ENCODE data around the gene ISCA2.
"Not testable (repeated sequence)": the region's sequence is repeated elsewhere in the genome, so short reads cannot be mapped to it uniquely, and the experiment has no call there.

The ISCA2 gene, protein sequence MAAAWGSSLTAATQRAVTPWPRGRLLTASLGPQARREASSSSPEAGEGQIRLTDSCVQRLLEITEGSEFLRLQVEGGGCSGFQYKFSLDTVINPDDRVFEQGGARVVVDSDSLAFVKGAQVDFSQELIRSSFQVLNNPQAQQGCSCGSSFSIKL
- 3.3 to 27.4 (median 19.0) reads per million in 18 experiments for total RNA-seq

DNA sequence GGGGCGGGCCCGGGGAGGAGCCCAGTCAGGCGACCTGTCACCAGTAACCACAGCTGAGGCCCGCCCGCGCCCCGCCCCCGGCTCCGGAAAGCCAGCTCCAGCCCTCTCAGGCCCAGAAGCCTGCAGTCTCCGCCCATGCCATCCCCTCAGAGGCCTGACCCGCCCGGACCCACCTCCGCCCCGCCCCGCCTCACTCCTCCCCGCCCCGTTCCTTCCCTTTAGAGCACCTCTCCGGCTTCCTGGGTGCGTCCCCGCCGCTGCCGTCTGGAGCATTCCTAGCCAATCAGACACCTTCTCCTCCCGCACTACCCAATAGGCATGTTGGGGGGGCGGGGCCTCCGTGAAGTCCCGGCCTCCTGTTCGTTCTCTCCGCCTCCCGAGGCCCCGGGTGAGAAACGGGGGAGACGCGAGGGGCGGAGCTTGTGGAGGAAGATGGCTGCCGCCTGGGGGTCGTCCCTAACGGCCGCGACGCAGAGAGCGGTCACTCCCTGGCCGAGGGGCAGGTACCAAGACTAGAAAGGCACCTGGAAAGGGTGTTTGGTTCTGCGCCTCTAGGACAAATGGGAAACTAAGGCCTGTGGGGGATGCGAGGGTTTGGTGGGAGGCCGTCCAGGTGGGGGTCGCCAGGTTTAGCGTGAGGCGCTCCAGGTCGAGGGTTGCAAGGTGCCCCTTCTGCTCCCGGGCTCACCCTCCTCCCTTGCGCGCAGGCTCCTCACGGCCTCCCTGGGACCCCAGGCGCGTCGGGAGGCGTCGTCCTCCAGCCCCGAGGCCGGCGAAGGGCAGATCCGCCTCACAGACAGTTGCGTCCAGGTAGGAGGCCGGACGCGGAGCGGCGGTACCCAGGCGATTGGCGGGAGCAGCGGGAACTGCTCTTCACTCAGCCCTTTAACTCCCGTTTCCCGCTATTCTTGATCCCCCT lies at the start of gene ISCA2:
TSS of gene ISCA2 (plus strand) at position 423 of the 919 bp plus-strand sequence. CDS start at position 433, 10 bp downstream.
- peak; percentile 99 for DNase-seq

DNA sequence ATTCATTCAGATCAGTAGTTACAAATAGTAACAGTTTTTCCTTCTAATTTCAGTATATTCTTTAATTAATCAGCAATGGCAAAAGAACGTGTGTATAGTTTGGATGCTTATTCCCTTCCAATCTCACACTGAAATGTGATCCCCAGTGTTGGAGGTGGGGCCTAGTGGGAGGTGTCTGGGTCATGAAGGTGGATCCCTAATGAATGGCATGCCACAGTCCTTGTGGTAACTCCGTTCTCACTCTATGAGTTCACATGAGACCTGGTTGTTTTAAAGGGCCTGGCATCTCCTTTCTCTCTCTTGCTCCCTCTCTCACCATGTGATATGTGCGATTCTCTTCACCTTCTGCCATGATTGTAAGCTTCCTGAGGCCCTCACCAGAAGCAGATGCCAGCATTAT lies 48.7 kb upstream of the ISCA2 start:
- DNase-seq, result no peak

DNA sequence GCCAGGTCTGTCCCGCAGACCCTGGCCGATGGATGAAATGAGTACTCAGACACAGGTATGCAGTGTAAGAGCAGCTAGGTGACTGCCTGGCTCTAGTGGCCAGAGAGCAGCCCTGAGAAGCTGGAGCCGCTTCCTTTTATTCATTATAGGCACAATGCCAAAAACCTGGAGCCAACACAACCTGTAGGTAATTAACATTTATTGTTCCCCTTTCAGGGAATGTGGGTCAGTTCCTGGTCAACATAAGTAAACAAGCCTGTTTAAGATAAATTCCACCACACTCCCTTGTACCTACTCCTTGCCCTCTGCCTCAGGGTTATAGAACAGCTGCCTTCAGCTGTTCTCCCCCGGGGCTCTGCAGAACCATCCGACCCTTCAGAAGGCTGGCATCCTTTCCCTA lies 39.2 kb upstream of the ISCA2 start:
- not testable (repeated sequence) for DNase-seq

DNA sequence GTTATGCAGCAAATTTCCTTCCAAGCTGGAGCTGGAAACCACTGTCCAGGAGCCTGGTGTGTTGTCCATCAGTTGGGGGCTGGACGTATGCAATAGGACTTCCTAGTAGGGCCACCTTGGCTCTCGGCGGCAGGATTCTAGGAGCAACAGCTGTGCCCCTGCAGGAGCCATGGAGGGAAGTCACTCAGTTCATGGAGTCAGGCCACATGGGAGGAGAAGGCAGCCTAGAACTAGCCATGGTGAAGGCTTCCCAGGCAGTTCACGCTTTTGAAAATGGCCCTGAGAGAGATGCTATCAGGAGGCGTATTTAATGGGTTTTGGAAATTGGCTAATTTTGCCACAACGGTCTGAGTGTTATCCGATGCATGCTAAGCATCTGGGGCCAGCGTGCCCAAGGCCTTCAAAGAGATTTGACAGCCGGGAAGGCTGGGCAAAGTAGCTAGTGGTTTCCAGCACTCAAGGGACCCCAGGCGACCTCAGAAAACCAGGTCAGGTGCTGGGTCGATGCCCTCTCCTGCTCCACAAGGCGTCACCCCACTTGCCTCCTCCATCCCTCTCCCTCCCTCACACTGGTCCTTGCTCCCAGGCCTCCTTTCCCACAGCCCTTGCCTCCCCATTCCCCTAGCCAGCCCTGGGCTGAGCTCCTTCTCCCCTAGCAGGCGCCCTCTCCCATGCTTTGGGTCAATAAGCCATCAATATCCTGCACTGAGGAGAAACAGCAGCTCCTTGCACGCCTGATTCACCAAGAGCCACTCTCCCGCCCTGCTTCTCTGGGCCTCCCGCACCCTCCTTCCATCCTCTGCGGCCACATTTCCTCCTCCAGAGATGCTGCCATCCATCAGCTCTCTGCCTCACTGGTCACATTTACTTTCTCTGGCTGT lies 36.6 kb upstream of the ISCA2 start:
- DNase-seq, result no peak

DNA sequence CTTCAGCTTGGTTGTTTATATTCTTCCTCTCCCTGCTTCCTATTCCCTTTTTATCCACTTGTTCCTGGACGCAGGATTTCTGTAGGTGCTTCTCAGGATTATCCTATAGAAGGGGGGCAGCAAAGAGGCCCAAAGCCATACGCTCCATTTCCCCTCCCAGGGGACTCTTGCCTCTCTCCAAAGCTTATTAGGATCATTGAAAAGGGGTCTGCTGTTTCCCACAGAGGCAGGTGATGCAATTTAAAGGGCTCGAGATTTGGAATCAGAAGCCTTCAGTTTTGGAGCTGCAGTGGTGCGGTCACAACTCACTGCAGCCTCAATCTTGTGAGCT lies 36.0 kb upstream of the ISCA2 start:
- DNase-seq, result no peak

DNA sequence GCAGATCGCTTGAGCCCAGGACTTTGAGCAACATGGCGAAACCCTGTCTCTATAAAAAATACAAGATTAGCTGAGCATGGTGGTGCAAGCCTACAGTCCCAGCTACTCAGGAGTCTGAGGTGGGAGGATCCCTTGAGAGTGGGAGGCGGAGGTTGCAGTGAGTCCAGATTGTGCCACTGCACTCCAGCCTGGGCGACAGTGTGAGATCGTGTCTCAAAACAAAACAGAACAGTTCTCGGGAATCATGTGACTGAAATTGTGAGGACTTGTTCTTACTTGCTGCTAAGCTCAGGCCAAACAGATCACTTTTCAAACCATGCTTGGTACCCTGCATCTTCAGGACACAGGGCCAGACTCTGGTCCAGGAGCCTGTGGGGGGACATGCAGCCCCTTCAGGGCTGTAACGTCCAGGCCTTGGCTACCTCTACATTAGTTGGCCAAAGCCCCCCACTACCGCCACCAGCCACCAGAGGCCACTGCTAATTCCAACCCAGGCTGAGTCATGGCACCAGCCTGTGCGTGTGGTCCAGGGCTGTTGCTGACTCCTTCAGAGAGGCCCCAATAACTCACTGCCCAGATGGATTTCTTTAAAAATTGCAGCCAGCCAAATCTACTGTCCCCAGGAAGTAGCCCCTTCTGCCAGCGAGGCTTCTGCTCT lies 34.1 kb upstream of the ISCA2 start:
- DNase-seq, result peak; percentile 49 to 64

DNA sequence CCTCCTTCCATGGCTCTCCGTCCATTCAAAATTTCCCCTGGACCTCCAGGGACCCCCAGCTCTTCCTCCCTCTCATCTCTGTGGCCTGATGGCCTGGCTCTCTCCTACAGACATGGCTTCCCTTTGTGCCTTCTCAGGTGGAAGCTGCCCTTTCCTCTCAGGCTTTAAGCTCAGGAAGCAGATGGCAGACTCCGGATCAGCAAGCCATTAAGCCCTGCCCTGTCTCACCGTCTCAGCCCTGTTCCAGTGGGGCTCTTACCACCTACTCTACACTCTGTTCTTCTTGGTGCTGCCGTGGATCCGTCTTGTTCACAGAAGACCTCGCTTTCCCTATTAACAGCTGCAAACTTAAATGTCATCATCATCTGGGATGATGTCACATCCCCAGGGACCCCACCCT lies 33.6 kb upstream of the ISCA2 start:
- DNase-seq, result no peak

DNA sequence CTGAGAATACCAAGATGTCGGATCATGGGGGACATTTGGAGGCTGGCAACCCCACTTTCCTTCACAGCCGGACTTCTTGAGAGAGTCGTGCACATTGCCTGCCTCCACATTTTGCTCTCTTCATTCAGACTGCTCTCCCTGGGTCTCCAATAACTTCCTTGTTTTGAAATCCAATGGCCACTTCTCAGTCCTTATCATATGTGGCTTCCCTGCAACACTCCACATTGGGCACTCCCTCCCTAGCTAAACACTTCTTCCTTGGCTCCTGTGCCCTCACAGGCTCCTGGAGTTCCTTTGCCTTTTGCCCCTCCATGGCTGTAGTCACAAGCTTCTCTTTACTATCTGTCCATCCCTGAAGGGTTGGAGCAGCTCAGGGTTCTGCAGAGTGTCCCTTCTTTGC lies 30.6 kb upstream of the ISCA2 start:
- no peak for DNase-seq

DNA sequence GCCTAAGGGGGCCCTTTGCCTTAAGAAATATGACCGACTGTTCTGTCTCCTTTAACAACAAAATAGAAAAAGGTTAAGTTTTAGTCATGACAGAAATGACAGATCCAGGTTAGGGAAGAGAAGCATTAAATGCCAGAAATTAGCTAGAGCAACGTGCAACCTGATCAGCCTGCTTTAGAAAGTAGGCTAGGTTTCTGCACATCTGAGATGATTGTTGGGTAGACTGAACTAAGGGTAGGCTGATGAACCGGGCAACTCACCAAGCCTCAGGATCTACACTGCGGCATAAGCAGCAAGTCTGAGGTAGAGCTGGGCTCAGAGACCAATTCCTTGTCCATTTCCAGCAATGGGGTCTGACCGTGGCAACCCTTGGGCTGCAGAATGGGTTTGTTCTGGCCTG lies 29.9 kb upstream of the ISCA2 start:
- DNase-seq, result no peak

DNA sequence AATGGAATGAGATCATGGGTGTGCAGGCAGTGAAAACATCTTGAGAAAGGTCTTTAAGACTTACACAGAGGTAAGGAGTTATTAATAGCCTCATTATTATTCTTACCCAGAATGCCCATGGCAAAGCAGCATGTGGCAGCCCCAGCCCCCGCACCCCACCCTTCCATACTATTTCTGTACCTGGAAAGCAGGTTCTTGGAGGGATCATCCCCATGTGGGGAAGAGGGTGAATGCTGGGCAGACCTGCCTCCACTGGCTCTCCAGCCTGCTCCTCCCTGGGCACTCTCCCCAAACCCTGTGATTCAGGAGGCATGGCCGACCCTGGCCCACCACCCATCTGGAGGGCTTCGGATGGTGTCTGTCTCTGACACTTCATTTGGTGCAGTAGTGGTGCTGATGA lies 28.8 kb upstream of the ISCA2 start:
- no peak for DNase-seq

DNA sequence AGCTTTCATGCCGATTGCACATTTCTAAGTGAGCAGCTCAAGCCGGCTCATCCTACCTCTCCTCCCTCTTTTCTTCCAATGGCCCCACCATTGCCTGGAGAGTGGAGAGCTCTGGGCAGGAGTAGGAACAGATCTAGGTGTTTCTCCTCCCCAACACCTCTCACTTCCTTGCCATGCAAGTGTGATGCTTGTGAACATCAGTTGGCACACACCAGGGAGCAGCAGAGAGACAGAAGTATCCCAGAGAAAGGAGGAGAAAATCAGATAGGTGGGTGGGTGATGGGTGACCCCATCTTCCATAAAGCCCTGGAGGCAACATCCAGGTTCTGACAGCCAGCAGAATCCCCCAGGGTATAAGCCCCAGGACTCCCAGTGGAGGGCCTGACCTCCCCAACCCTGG lies 28.2 kb upstream of the ISCA2 start:
- DNase-seq, result no peak

DNA sequence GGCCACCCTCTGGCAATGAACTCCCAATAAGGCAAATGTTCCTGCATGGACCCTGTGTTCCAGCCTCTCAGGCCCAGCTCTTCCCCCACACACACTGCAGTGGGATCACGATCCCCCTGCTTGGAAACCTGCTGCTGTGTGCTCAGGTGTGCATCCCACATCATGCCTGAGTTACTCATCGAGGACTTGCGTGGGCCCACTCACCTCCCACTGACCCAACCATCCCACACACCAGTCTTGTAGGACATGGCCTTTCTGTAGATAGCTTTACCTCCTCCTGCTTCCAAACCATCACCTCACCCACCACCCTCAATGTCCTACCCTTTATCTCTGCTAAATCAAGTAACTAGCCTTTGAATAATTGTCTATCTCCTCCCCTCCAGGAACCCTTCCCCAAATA lies 25.1 kb upstream of the ISCA2 start:
- no peak for DNase-seq

DNA sequence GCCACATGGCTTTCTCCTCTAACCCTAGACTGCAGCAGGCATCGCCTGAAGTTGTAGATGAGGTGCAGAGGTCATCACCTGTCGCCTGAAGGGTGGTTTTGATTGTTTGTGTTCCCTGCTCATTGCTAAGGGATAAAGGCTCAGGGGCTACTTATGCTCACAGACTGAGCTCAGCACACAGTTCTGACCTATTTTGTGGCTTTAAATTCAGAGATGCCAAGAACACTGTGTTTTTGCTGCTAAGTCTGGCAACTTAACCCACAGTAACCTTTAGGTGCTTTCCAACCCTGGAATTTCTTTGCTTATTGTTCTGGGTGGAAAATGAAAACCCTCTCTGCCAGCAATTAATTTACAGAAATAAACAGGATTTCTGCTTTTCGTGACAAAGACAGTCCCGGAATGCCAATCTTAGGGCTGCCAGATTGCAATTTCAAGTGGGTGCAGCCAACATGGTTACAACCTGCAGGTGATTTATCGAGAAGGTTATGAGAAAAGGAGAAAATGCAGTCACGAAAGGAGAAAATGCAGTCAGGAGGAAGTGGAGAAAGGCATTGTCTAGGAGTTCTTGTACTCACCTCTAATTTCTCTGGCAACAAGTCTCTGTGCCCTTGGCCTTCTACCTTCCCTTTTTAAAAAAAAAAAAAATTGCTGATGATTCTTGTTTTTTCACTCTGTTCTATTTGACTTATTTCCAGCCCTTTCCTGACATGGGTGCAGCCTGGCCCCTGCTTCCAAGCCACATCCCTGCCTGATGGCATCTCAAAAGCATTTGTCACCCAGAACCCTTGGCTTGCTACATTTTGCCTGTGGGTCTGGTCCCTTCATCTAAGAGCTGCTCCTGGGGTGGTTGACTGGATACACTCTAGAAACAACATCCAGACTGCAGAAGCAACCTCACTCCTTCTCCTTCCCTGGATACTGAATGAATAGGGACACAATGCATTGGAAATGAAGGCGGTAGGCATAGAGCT lies 23.7 kb upstream of the ISCA2 start:
- no peak for DNase-seq

DNA sequence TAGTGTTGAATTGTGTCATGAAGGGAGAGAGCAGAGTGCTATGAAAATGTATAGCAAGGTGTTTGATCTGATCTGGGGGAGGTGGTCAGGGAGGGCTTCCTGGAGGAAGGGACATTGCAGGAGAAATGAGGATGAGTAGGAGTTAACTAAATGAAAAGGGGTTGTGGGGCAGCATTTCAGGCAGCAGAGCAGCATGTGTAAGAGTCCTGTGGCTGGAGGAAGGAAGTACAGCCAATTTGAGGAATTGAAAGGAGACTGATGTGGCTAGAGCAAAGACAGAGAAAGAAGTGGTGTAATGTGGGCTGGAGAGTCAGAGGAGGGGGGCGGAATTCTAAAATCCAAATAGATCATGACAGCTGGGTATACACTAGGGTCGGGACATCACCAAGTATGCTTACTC lies 21.0 kb upstream of the ISCA2 start:
- DNase-seq, result peak; percentile 82 to 85

DNA sequence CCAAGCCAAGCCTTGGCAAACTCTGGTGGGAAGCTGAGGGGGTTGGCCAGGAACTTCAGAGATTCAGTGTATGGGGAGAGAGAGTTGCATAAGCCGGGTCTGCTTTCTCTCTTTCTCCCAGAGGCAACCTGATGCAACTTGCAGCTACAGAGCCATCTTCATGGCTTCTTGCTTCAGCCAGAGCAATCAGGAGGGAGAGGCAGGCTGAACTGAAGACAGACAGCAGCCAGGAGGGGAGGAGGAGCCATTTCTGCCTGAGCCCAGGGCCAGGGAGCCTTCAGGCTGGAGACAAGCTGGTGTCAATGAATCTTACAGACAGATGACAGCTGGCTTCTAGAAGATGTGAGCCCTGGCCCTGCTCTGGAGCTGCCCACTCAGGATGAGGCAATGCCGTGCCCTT lies 19.2 kb upstream of the ISCA2 start:
- peak; percentile 74 to 81 for DNase-seq

DNA sequence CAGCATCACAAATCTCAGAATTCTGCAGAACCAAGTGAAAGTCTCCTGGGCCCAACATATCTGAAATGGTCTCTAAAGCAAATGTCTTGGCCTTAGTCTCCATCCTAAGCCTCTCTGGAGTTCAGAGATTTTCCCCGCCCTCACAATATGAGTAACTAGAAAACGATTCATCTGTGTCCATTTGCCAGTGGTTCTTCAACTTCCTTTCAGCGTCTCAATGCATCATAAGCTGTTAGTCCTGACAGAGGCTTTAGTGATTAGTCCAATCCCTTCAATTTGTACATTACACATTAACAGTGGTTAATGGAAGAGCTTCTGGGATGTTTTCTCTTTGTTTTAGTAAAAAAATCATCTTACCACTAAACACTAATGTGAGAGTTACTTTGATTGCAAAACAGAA lies 17.9 kb upstream of the ISCA2 start:
- DNase-seq, result peak in 1 of 2 donors; percentile 6

DNA sequence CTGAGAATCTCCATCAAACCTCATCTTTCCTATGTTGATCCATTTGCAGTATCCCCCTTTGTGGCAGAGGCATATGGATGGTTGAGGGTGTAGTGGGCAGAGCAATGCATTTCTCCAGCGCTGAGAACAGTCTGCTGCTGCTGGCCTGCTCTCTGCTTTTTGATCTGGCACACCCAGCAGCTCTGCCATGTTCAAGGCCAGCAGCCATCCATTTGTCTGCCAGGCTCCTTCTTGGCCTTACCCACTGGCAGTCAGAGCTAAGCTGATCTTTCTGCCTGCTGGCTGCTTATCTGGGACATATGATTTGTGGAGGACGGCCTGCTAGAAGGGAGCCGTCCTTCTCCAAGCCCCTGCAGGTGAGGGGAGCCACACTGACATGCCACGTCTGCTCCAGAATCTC lies 17.5 kb upstream of the ISCA2 start:
- no peak for DNase-seq

DNA sequence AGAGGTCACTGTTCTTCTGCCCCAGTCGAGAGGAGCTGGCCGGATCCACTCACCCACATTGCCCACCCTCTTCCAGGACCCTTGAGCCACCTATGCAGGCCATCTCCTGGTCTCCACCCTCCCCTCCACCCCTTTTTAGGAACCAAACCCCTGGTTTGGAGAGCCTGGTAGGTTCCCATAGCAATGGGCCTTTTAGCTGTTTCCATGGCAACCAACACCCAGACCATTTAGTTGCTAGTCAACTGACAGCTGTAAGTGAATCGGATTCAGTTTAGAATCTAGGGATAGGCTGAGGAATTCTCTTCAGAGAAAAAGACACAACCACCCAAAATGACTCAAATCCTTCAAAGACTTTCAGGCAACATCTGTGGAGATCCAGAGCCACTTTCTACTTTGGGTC lies 17.0 kb upstream of the ISCA2 start:
- DNase-seq, result no peak

DNA sequence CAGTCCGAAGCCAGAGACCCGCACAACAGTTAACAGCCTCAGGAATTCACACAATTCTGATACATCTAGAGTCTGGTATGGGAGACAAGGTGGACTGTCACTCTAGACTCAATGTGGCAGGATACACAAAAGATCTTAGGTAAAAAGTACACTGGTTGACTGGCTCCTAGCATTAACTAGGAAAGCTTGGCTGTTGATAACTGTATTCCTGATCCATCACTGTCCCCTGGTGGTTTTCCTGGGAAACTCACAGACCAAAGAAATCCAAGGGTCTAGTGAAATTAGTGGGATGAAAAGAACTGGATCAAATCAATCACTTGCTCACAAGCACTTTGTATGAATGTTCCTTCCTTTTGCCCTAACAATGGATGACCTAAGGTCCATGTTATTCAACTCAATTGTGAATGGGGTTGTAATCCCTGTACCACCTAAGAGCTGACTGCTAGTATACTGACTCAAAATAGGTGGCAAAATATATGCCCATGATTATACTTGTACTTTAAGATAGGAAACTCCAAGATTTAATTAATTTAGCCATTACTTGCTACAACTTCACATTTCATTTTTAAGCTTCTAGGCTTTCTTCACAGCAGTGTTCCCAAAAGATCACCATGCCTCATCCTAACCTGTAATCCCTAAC lies 14.4 kb upstream of the ISCA2 start:
- DNase-seq, result no peak

DNA sequence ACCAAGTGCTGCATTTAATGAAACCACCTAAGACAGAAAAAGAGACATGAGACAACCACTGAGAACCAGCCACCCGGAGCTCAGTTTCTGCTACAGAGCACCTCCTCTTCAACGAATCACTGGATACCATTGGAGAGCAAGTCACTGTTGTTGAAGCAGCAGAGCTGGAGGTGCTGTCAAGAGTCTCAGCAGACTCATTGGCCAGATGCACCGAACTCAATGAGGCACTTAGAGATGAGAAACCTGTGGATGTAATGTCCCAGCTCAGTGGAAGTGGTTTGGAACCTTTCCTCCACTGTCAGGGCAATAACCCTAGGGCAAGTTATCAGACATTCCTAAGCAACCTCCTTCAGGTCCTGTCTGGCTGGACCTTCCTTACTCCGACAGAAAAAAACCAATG lies 13.5 kb upstream of the ISCA2 start:
- no peak for DNase-seq

DNA sequence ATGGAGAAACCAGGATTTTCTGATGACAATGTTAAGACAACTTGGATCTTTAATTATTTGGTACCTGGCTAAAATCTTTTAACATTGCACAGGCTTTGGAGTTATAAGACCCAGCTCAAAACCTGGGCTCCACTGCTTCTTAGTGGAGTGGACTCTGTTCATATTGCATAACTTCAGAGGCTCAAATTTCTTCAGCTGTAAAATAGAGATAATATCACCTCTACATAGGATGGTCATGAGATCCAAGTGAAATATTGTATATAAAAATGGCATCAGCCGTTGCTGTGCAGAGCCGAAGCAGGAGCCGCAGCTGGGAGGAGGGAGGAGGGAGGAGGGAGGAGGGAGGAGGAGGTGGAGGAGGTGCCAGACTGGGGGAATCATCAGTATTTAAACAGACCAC lies 11.0 kb upstream of the ISCA2 start:
- DNase-seq, result no peak

All from inflammatory macrophage (primary cell).